Naive thymus-derived CD4-positive, alpha-beta T cell (primary cell): ENCODE measurements around the gene KRTAP5-3. TPM values are rescaled to one million over a fixed set of nuclear protein-coding genes. Genes with fewer than 3 reads are reported as not detected.
"Not testable (repeated sequence)": the region's sequence is repeated elsewhere in the genome, so short reads cannot be mapped to it uniquely, and the experiment has no call there.

Experiments used
- ATAC-seq: fragments of 150-1000 bp; cut with Tn5 transposase; 2 replicates; pipeline ENCODE4 v1.10.0; 2021; ENCODE audit warnings: mild to moderate bottlenecking, moderate library complexity
- CTCF ChIA-PET: fragments of 350-600 bp; sonication (Branson Sonifier 250); formaldehyde crosslinking; loops from one replicate; lab custom pipeline; 2021; ENCODE audit warnings: antibody characterized with exemption; lab: Charles Lee
- POLR2A ChIA-PET: fragments of 350-600 bp; sonication (Branson Sonifier 250); formaldehyde crosslinking; loops from one replicate; lab custom pipeline; 2021; ENCODE audit warnings: antibody characterized with exemption, inconsistent platforms; lab: Charles Lee
- DNase-seq, 9 donors: peaks; one replicate each; pipeline versions ENCODE4 v3.0.0 to v3.0.0-alpha.2; 2020 to 2022; ENCODE audit warnings: mixed read lengths in 1 of 9
- H3K27ac ChIP-seq: one replicate; pipeline ENCODE4 v1.7.0; 2013; ENCODE audit warnings: mild to moderate bottlenecking, low read depth, low read length, moderate library complexity
- H3K27me3 ChIP-seq, 2 donors: one replicate each; pipeline ENCODE4 v1.7.0; 2013; ENCODE audit warnings: low read length in 2 of 2, mild to moderate bottlenecking in 2 of 2, moderate library complexity in 2 of 2; ENCODE audit not compliant: control insufficient read depth in 2 of 2, insufficient read depth in 2 of 2
- H3K36me3 ChIP-seq, 3 experiments: 1 replicate in 2 of 3; 2 replicates in 1 of 3; pipeline ENCODE4 v1.7.0; 2013; ENCODE audit warnings: low read length in 3 of 3, mild to moderate bottlenecking in 3 of 3, moderate library complexity in 1 of 3; ENCODE audit not compliant: insufficient read depth in 3 of 3, control insufficient read depth in 2 of 3
- H3K4me1 ChIP-seq, 2 donors: one replicate each; pipeline ENCODE4 v1.7.0; 2013; ENCODE audit warnings: low read length in 2 of 2, mild to moderate bottlenecking in 2 of 2, moderate library complexity in 1 of 2; ENCODE audit not compliant: control insufficient read depth in 2 of 2, insufficient read depth in 2 of 2
- H3K4me3 ChIP-seq: 2 replicates; pipeline ENCODE4 v1.7.0; 2013; ENCODE audit warnings: mild to moderate bottlenecking, low read length
- H3K9me3 ChIP-seq, 3 experiments: 1 replicate in 2 of 3; 2 replicates in 1 of 3; pipeline ENCODE4 v1.7.0; 2013; ENCODE audit warnings: low read length in 3 of 3; ENCODE audit not compliant: control insufficient read depth in 2 of 3
- H3K27ac Mint-ChIP-seq, 9 donors: one replicate each; pipeline ENCODE4 v1.8.0; 2020 to 2022; ENCODE audit warnings: mixed read lengths in 9 of 9, mild to moderate bottlenecking in 8 of 9, moderate library complexity in 5 of 9, inconsistent platforms in 2 of 9
- H3K27me3 Mint-ChIP-seq, 5 donors: one replicate each; pipeline ENCODE4 v1.8.0; 2021 to 2022; ENCODE audit warnings: mixed read lengths in 5 of 5, mild to moderate bottlenecking in 1 of 5
- H3K36me3 Mint-ChIP-seq, 5 donors: one replicate each; pipeline ENCODE4 v1.8.0; 2020 to 2022; ENCODE audit warnings: mixed read lengths in 5 of 5, mild to moderate bottlenecking in 3 of 5, inconsistent platforms in 1 of 5
- H3K4me1 Mint-ChIP-seq, 7 donors: one replicate each; pipeline ENCODE4 v1.8.0; 2020 to 2022; ENCODE audit warnings: mixed read lengths in 7 of 7, mild to moderate bottlenecking in 3 of 7, inconsistent platforms in 1 of 7
- H3K4me3 Mint-ChIP-seq, 10 donors: one replicate each; pipeline ENCODE4 v1.8.0; 2020 to 2022; ENCODE audit warnings: mild to moderate bottlenecking in 10 of 10, mixed read lengths in 10 of 10, moderate library complexity in 6 of 10, inconsistent platforms in 2 of 10
- H3K9me3 Mint-ChIP-seq, 11 donors: one replicate each; pipeline ENCODE4 v1.8.0; 2020 to 2022; ENCODE audit warnings: mixed read lengths in 11 of 11, mild to moderate bottlenecking in 4 of 11, inconsistent platforms in 1 of 11, moderate library complexity in 1 of 11
- intact Hi-C, 2 donors: fragments of 100-400 bp; cut with micrococcal nuclease; formaldehyde crosslinking; loops; one replicate each; pipeline ENCODE4 v1.15.1; 2023
- polyA plus RNA-seq, 2 donors: library from polyadenylated mRNA; unstranded; fragments of 300-500 nt; fragmentation: Illumina TruSeq; gene quantifications; one replicate each; pipeline ENCODE4 v1.2.3, GENCODE V29; 2021
- total RNA-seq, 6 experiments: library from RNA in 5 of 6; stranded (reverse) in 5 of 6; gene quantifications; 1 replicate in 5 of 6; 2 replicates in 1 of 6; pipeline ENCODE4 v1.2.3 and lab custom pipeline; 2021 to 2026

KRTAP5-3 gene
- total and polyA plus RNA-seq, 7 experiments from 2014 or later: not detected

DNA sequence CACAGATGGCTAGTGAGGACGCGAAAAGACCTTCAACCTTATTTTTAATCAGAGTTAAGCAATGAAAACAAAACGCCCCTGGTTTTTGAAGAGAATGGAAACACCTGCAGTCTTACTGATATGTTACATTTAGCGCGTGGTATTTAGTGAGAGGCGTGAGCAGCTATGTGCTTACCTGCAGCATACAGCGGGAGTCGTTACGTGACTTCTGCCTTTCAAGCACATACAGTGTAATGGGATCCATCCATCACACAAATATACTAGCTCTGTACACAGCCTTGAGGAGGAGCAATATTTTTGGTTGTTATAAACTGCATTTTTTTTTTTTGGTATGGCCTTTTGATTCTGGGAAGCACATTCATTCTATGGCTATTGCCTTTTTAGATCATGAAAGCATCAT is 15.6 kb downstream of the KRTAP5-3 start:
- peaks cover 17 to 33% (median 26%) of the 10 kb centered on the region in 7 donors for H3K4me1 Mint-ChIP-seq
- ATAC-seq: no peak
- Histone ChIP-seq H3K4me1 (peaks cover 21 to 24% of the 10 kb centered on the region in 2 donors), H3K9me3 (no peaks in the 10 kb centered on the region), H3K4me3 (no peak overlapping the region), H3K36me3 (no peaks in the 10 kb centered on the region), H3K27ac (no peak overlapping the region), H3K27me3 (no peaks in the 10 kb centered on the region)
- DNase-seq: no peak
- POLR2A ChIA-PET: interaction anchor here (0.7 kb wide), 1 partner anchor 265 kb away, joined by 3 read pairs; no protein-coding TSS in a partner anchor
- no peak overlapping the region for H3K27ac Mint-ChIP-seq
- H3K9me3 Mint-ChIP-seq: peaks cover 0 to 11% (median 5%) of the 10 kb centered on the region in 11 donors
- intact Hi-C loops: no loop called here
- no peak overlapping the region for H3K4me3 Mint-ChIP-seq
- H3K27me3 Mint-ChIP-seq: peaks cover 18 to 62% (median 20%) of the 10 kb centered on the region in 5 donors
- CTCF ChIA-PET: interaction anchor here (0.6 to 1.5 kb wide), 2 partner anchors 17 to 83 kb away, joined by 4 to 5 read pairs; no protein-coding TSS in a partner anchor
- H3K36me3 Mint-ChIP-seq: peaks cover 0 to 12% (median 5%) of the 10 kb centered on the region in 5 donors

DNA sequence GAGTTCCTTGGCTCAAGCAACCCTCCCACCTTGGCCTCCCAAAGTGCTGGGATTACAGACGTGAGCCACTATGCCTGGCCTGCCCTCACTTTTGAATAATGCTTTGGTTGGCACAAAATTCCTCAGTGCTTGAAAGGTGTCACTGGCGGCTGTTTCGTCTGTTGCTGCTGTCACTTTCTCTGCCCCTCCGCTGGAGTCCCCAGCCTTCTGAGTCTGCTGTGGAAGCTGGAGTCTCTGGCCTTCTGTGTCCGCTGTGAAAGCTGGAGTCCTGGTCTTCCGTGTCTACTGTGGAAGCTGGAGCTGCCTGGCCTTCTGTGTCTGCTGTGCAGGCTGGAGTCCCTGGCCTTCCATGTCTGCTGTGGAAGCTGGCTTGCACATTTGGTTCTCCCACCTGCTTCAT is 18.3 kb downstream of the KRTAP5-3 start:
- intact Hi-C loops: no loop called here
- H3K4me3 Mint-ChIP-seq: peak overlapping the region in 6 of 10 donors; percentile 12 to 44 (median 32)
- POLR2A ChIA-PET: interaction anchor here (1.2 to 3.6 kb wide), 4 partner anchors 13 to 281 kb away, joined by 3 to 26 read pairs (median 6); partner anchors contain the start of genes DUSP8 and TOLLIP

GRCh38 chr11:1589191-1589963 is 18.9 kb downstream of the KRTAP5-3 start:
- ChIA-PET CTCF (interaction anchor here (0.6 to 1.9 kb wide), 4 partner anchors 9 to 16 kb away, joined by 3 to 9 read pairs (median 4); partner anchors contain the start of gene KRTAP5-2), POLR2A (interaction anchor here (1.2 to 3.6 kb wide), 4 partner anchors 12 to 280 kb away, joined by 3 to 26 read pairs (median 6); partner anchors contain the start of genes DUSP8 and TOLLIP)
- Histone ChIP-seq H3K4me1 (peaks cover 21 to 23% of the 10 kb centered on the region in 2 donors), H3K4me3 (peak overlapping the region; percentile 34)
- H3K4me1 Mint-ChIP-seq: peaks cover 12 to 37% (median 23%) of the 10 kb centered on the region in 7 donors
- H3K27me3 Mint-ChIP-seq: peaks cover 0 to 46% (median 15%) of the 10 kb centered on the region in 5 donors
- peak overlapping the region; percentile 39 to 85 (median 75) for H3K4me3 Mint-ChIP-seq
- DNase-seq (peak in 5 of 9 donors; percentile 37 to 56 (median 55)), ATAC-seq (peak; percentile 87)
- H3K27me3 ChIP-seq, H3K36me3 ChIP-seq, intact Hi-C loops, H3K27ac ChIP-seq, H3K9me3 ChIP-seq: not testable (repeated sequence)
- peaks cover 0 to 12% (median 5%) of the 10 kb centered on the region in 5 donors for H3K36me3 Mint-ChIP-seq
- peak overlapping the region; percentile 82 to 96 (median 92) for H3K27ac Mint-ChIP-seq
- H3K9me3 Mint-ChIP-seq: peaks cover 0 to 11% (median 5%) of the 10 kb centered on the region in 11 donors

More for the DNA sequence above, 18.3 kb downstream of the KRTAP5-3 start:
- Histone ChIP-seq H3K27me3 (no peaks in the 10 kb centered on the region), H3K27ac (no peak overlapping the region), H3K36me3 (no peaks in the 10 kb centered on the region), H3K9me3 (no peaks in the 10 kb centered on the region), H3K4me1 (peaks cover 19 to 21% of the 10 kb centered on the region in 2 donors), H3K4me3 (no peak overlapping the region)
- Mint-ChIP-seq H3K36me3 (peaks cover 0 to 12% (median 5%) of the 10 kb centered on the region in 5 donors), H3K27ac (peak overlapping the region in 4 of 9 donors; percentile 9 to 71 (median 40)), H3K4me1 (peaks cover 12 to 31% (median 22%) of the 10 kb centered on the region in 7 donors), H3K9me3 (peaks cover 0 to 11% (median 5%) of the 10 kb centered on the region in 11 donors), H3K27me3 (peaks cover 0 to 52% (median 15%) of the 10 kb centered on the region in 5 donors)
- no peak for ATAC-seq
- DNase-seq: no peak
- CTCF ChIA-PET: interaction anchor here (1.4 kb wide), 1 partner anchor 13 kb away, joined by 3 read pairs; no protein-coding TSS in a partner anchor

- ChIA-PET CTCF (interaction anchor here (0.5 to 1.1 kb wide), 3 partner anchors 10 to 37 kb away, joined by 3 to 6 read pairs (median 3); no protein-coding TSS in a partner anchor), POLR2A (no interaction called here)
- Mint-ChIP-seq H3K27me3 (peaks cover 0 to 30% (median 12%) of the 10 kb centered on the region in 5 donors), H3K36me3 (peaks cover 0 to 12% (median 5%) of the 10 kb centered on the region in 5 donors), H3K4me3 (no peak overlapping the region), H3K4me1 (peaks cover 12 to 46% (median 26%) of the 10 kb centered on the region in 7 donors), H3K9me3 (peaks cover 0 to 11% (median 5%) of the 10 kb centered on the region in 11 donors), H3K27ac (peak overlapping the region in 3 of 9 donors; percentile 17 to 41 (median 36))
- Histone ChIP-seq H3K27ac (no peak overlapping the region), H3K4me1 (peaks cover 23 to 26% of the 10 kb centered on the region in 2 donors), H3K27me3 (no peaks in the 10 kb centered on the region), H3K9me3 (no peaks in the 10 kb centered on the region), H3K36me3 (no peaks in the 10 kb centered on the region), H3K4me3 (no peak overlapping the region)
- intact Hi-C loops: no loop called here
- ATAC-seq: no peak
- DNase-seq: no peak
Observed at GRCh38 chr11:1586699-1587098, 21.6 kb downstream of the KRTAP5-3 start.

- H3K27ac Mint-ChIP-seq: peak within 1 kb of the TSS in 2 of 9 donors; percentile 34 to 72
- peaks cover 0 to 28% (median 12%) of the 10 kb centered on the region in 5 donors for H3K27me3 Mint-ChIP-seq
- intact Hi-C loops, H3K36me3 Mint-ChIP-seq, DNase-seq, H3K9me3 Mint-ChIP-seq, H3K36me3 ChIP-seq, H3K4me3 ChIP-seq, H3K27ac ChIP-seq, H3K9me3 ChIP-seq, H3K27me3 ChIP-seq, ATAC-seq, CTCF ChIA-PET: not testable (repeated sequence)
- peaks cover 9 to 41% (median 21%) of the 10 kb centered on the region in 7 donors for H3K4me1 Mint-ChIP-seq
- POLR2A ChIA-PET: interaction anchor here (0.6 to 0.9 kb wide), 2 partner anchors 12 to 555 kb away, joined by 3 to 4 read pairs; no protein-coding TSS in a partner anchor
- H3K4me3 Mint-ChIP-seq: peak within 1 kb of the TSS in 4 of 10 donors; percentile 14 to 53 (median 38)
- peaks cover 19 to 21% of the 10 kb centered on the region in 2 donors for H3K4me1 ChIP-seq
Observed at GRCh38 chr11:1584661-1585370, 23.4 kb downstream of the KRTAP5-3 start, which contains the start of gene KRTAP5-1. Gene KRTAP5-1, minus strand, starts transcription at chr11:1585283. Its CDS starts 34 bp downstream, at chr11:1585249.

- H3K4me3 Mint-ChIP-seq, H3K36me3 Mint-ChIP-seq, DNase-seq, H3K27ac ChIP-seq, H3K27me3 ChIP-seq, H3K36me3 ChIP-seq, intact Hi-C loops, H3K4me3 ChIP-seq, ATAC-seq, POLR2A ChIA-PET, H3K27ac Mint-ChIP-seq, H3K9me3 ChIP-seq, H3K4me1 ChIP-seq: not testable (repeated sequence)
- peaks cover 0 to 12% (median 7%) of the 10 kb centered on the region in 11 donors for H3K9me3 Mint-ChIP-seq
- CTCF ChIA-PET: interaction anchor here (0.8 kb wide), 1 partner anchor 130 kb away, joined by 3 read pairs; no protein-coding TSS in a partner anchor
- peaks cover 0 to 22% (median 10%) of the 10 kb centered on the region in 5 donors for H3K27me3 Mint-ChIP-seq
- peaks cover 0 to 24% (median 8%) of the 10 kb centered on the region in 7 donors for H3K4me1 Mint-ChIP-seq
Observed at GRCh38 chr11:1582909-1583308, 25.4 kb downstream of the KRTAP5-3 start.
